ENCODE data around the gene CYP46A1.

Gene CYP46A1

DNA sequence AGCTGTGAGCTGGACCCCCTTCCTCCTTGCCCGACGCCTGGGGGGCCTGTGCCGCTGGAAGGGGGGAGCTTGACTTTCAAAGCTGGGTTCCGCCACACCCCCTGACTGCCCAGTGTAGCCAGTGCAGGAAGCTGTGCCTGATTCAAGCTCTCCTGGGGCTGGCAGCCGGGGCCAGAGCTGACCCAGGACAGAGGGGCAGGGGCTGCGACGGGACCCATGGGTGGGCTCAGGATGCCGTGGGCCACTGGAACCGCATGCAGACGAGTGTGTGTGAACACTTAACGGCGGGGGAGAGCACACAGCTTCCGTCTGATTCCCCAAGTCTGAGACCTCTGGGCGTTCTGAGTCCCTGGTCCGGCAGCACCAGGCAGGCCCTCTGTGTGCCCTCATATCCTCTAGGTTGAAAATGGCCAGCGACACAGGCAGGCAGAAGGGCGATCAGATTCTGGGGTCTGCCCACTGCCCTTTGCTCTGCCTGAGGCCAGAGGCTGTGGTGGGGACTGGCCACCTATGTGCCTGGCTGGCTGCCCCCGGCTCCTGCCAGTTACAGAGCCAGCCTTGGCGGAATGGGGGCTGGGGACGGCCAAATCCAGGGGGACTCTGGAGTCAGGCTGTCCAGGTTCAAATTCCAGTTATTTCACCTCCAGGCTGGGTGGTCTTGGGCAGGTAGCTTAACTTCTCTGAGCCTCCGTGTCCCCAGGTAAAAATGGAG is 54.0 kb downstream of the CYP46A1 start:
- in situ Hi-C loops (cut with HindIII; ENCODE audit: low sequenced_read_pairs), result no loop called here

DNA sequence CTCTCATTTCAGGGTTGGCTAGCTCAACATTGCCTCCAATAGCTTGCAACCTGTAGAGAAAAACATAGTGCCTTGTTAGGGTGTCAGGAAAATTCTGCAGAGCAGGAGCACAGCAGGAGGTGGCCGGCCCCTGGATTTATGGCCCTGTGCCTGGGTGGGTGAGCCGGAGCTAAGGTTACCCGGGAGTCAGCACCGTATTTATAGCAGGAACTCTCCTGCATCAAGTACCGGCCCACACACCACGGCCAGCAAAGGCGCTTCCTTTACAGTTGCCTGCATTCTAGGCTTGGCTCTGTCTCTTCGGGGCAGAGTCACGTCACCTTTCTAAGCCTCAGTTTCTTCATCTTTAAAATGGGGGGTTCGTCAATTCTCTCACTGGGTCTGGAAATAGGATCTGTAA is 56.3 kb downstream of the CYP46A1 start:
- in situ Hi-C loops (cut with HindIII; ENCODE audit: low sequenced_read_pairs), result no loop called here

DNA sequence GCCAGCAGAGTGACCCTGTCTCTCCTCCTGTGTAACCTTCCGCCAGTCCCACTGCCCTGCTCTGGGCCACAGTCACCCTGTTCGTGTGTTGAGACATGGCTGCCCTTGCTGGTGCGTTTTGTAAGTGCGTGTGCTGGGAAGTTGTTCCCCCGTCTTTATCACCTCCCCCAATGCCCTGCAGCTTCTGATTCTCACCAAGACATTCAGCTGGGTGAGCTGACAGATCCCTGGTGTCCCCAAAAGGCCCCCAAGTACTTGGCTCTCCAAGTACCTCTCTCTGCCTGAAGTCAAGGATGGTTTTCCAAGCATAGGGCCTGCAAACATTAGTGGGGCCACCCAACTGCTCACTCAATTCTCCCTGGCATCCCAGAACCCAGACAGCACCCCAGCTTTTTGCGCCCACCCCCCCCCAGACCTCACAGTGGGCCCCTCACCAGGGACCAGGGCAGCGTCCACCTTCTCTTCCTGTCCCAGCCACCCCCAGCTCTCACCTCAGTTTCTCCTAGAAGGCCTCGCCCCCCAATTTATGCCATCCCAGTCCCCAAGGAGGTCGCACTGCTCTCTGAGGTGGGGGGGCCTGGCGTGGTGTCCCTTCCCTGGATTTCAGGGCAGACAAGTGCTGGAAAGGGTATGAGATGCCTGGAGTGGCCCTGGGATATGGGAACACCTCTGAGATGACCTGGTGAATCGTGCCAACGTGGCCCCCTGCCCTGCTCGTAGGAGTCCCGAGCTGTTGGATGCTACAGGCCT is 57.3 kb downstream of the CYP46A1 start:
- in situ Hi-C loops (cut with HindIII; ENCODE audit: low sequenced_read_pairs), result no loop called here

DNA sequence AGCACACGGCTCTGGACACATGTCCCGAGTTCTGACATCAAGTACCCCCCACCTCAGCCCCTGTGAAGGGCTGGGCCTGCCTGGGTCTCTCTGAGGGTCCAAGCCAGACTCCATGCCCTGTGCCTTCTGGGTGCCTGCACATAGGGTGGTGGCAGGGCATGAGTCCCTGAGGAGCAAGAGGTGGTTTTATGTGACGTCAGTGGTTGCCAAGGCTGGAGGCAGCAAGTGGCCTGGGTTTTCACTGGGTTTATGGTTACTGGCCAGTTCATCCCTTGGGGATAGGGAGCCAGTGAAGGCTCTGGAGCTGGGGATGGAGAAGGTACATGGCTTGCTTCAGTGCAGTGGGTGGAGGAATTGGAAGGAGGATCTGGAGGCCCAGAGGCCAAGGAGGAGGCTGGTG is 58.0 kb downstream of the CYP46A1 start:
- in situ Hi-C loops (cut with HindIII; ENCODE audit: low sequenced_read_pairs), result no loop called here

DNA sequence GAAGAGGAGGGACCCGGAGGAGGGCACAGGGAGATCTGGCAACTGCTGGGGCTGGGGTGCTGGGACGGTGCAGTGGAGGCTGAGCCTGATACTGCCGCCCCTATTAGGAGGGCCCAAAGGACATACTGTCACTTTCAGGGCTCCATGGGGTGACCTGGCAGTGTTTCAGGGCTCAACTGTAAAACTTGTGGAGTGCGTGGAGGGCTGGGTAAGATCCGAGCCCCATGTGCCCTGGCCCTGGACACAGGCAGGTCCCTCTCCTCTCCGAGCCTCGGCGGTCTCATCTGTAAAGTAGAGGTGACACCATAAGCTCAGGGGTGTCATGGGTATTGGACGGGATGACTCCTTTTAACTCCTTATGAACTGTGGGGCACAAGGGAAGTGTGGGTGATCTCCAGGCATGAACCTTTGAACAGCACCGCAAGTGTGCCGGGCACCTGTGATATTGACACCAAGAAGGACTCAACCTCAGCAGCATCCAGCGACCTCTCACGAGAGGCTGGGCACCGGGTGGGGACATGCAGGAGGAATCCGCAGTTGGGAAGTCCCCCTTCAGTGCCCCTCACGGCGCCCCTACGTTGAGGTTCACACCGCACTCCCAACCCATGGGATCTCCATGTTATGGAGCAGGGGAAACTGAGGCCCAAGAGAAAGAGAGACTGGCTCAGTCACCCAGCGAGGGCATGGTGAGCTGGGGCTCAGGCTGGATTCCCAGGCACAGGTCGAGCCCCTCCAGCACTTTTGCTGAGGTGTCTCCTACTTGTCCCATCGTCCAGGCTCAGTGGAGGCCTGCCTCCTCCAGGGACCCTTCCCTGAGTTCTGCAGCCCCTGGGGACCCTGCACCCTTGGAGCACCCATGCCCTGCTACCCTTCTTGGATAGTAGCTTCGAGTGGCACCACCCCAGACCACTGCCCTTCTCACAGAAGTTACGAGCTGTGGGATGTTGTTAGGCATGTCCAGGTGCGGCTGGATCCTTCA is 58.7 kb downstream of the CYP46A1 start:
- in situ Hi-C loops (cut with HindIII; ENCODE audit: low sequenced_read_pairs), result no loop called here

DNA sequence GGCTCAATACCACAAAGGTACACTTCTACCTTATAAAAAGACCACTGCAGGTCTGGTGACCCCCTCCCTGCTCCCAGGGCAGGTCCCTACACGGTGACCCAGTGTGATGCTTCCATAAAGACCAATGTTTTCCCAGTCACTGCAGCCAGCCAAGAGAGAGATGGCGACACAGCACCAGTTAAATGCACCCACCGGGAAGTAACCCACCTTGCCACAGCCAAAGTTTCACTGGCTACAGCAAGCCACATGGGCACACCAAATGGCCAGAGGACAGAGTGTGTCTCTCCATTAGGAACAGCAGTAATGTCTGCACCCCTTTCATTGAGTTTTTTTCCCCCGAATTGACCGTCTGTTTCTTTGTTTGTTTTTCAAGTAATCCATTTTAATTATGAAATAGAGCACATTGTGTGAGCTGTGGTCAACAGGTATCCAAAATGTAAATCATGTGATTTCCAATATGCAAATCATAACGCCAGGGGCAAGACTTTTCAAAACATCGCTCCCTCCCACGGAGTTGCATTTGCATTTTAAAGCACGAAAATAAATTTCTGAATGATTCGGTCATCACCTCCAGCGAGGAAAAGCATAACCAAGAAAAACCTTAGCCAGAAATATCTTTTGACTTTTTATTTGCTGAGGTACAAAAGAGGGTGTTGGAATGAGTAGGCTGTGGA is 60.2 kb downstream of the CYP46A1 start:
- in situ Hi-C loops (cut with HindIII; ENCODE audit: low sequenced_read_pairs), result no loop called here

DNA sequence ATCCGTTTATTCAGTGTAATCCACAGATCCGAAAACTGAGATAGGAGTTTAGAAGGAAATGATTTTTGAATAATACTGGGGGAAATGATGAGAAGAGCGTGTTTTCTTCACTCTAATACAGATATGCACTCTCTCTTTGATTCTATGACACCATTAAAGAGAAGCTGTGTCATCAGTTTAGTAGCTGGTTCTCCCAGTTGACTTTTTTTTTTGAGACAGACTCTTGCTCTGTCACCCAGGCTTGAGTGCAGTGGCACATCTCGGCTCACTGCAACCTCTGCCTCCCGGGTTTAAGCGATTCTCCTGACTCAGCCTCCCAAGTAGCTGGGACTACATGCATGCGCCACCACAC is 60.8 kb downstream of the CYP46A1 start:
- in situ Hi-C loops (cut with HindIII; ENCODE audit: low sequenced_read_pairs), result no loop called here

DNA sequence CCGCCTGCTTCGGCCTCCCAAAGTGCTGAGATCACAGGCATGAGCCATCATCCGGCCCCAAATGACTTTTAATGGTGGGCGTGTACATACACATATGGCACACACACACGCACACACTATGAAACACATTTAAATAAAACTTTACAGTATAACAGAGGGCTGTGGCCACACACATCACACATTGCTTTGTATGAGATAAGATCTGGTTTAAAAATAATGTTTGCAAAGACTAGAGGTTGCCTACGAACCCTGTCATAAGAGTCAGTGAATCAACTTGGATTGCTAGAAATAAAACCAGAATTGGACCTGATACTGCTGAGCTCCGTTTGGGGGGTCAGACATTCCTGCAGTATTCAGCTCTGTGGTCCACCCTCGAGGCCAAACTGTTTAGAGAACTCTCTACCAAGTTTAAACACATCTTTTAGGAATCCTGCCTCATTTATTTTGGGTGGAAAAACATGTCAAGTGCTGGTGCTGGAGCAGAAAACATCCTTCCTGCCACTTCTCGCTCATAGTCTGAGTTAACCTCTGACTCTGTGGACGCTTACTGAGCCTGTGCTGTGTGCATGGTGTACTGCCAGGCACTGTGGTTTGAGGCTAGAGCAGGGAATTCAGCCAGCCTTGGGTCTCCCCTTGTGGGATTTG is 61.3 kb downstream of the CYP46A1 start:
- in situ Hi-C loops (cut with HindIII; ENCODE audit: low sequenced_read_pairs), result no loop called here

DNA sequence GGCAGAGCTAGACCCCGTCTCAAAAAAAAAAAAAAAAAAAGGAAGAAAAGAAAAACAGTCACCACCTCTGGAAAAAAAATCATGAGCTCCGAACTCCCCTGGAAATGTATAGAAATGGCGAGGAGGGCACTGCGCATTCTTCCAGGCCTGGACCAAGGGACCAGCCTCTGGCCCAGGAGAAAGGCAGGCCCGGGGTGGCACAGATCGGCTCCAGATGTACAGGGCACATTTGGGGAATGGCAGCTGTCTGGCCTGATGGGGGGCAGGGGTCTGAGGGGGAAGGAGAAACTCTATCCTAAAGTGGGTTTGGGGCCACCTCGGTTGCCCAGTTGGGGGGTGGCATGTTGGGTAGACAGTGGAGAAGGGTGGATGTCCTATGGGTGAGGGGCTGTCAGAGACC is 63.1 kb downstream of the CYP46A1 start:
- in situ Hi-C loops (cut with HindIII; ENCODE audit: low sequenced_read_pairs), result no loop called here

DNA sequence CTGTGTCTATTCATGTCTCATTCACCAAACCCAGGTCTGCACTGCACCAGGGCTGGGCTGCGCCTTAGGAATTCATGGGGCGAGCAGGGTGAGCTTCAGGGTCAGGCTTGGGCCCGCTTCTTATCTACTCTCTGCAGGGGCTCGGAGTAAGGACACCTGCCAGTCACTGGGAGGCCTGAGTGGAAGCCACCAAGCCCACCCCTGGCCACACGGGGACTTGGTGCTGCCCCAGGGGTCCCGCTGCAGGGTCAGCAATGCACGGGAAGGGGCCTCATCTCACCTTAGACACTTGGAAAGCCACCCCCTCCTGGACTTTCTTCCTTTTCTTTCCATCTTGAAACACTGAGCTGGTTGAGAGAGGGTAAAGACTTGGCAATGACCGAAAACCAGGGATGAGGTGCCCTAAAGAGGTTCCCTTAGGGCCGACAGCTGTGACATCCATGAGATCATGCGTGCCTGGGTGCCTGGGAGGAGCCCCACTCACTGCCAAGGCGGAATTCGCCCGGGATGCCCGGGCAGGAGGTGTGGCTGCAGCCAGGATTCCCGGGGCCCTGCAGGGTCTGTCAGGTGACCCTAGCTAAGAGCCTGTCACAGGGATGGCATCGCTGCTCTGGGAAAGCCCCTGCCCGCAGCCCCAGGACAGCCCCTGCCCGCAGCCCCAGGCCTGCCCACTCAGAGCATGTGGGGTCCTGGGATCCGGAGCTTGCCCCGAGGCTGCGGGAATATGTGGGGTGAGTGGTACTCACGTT is 63.7 kb downstream of the CYP46A1 start:
- in situ Hi-C loops (cut with HindIII; ENCODE audit: low sequenced_read_pairs), result no loop called here

DNA sequence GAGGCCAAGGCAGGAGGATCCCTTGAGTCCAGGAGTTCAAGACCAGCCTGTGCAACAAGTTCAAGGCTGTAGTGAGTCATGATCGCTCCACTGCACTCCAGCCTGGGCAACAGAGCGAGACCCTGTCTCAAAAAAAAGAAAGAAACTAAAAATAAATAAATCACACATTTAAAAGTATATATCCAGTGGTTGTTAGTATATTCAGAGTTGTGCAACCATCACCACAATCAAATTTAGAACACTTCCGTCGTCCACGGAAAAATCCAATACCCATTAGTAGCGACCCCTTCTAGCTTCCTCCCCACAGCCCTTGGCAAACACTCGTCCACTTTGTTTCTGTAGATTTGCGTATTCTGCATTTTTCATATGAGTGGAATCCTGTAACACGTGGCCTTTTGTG is 64.4 kb downstream of the CYP46A1 start:
- in situ Hi-C loops (cut with HindIII; ENCODE audit: low sequenced_read_pairs), result no loop called here

DNA sequence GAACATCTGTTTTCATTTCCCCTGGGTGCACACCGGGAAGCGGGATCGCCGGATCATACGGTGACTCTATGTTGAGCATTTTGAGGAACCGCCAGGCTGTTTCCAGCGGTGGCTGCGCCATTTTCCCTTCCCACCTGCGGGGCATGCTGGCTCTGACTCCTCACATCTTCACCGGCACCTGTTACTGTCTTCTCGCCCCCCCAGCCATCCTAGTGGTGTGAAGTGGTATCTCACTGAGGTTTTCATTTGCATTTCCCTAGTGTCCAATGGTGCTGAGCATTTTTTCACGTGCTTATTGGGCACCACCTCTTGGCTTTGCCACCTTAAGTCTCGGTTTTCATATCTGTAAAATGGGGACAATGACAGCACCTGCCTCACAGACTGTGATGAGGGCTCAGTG is 65.0 kb downstream of the CYP46A1 start:
- in situ Hi-C loops (cut with HindIII; ENCODE audit: low sequenced_read_pairs), result no loop called here

DNA sequence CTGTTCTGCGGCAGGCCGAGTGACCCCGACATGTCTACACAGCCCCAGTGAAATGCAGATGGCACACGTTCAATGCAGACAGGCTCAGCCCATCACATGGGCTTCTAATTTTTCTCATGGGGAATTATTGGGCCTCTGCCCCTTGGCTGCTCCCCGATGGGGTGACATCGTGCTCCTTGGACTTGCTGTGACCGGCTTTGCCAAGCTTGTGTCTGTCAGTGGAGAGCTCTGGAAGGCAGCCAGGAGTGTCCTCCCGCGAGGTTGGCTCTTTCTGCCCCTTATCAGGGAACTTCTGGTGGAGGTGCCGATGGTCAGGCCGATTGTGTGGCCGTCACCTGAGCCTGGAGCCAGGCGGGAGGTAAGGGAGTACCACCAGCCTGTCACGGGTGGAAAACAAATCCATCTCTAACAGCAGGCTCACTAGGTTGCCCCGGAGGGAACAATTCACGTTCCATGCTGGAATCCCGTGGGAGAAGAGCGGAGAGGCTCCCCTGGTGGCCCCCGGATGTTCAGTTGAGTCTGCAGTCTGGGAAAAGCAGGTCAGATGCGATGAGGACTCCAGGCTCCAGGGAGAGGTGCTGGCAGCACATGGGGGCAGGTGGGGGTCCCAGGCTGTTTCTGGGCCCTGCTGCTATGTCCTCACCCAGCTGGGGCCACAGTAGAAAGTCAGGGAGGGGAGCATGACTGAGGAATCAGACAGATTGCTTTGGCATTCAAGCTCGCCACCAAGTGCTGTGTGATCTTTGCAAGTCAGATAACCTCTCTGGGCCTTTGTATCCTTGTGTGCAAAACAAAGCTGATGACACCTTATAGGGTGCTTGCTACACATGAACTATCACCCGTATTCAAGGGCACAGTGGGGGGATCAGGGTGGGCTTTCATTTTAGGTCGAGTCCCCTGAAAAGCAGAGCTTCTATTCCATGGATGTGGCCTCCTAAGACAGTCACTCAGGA is 65.9 kb downstream of the CYP46A1 start:
- in situ Hi-C loops (cut with HindIII; ENCODE audit: low sequenced_read_pairs), result no loop called here

DNA sequence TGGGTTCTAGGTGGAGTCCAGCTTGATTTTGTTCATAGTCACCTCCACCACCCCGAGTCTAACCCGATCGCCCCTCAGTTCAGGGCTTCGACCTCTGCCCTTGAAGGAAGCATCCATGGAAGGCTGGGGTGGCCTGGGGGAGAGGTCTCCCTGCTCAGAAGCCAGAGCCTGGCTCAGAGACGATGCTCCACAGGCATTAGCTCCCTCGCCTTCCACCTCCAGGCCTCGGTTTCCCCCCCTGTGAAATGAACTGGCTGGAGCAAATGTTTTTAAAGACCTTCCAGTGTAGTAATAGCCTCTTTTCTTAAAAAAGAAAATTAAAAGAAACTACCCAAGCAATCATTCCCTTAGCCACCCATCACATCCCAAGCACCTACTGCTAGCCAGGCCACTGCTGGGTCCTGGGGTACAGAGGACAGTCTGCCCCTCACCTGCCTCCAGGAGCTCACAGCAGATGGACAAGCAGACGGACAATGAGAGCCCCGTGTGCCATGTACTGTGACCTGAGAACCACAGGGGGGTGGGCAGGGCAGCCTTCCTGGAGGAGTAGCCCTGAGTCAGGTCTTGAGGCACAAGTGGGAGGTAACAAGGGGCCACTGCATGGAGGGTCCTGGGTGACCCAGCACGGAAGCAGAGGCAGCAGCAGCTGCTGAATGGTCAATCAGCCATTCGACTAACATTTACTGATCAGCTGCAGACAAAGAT is 66.8 kb downstream of the CYP46A1 start:
- in situ Hi-C loops (cut with HindIII; ENCODE audit: low sequenced_read_pairs), result no loop called here

DNA sequence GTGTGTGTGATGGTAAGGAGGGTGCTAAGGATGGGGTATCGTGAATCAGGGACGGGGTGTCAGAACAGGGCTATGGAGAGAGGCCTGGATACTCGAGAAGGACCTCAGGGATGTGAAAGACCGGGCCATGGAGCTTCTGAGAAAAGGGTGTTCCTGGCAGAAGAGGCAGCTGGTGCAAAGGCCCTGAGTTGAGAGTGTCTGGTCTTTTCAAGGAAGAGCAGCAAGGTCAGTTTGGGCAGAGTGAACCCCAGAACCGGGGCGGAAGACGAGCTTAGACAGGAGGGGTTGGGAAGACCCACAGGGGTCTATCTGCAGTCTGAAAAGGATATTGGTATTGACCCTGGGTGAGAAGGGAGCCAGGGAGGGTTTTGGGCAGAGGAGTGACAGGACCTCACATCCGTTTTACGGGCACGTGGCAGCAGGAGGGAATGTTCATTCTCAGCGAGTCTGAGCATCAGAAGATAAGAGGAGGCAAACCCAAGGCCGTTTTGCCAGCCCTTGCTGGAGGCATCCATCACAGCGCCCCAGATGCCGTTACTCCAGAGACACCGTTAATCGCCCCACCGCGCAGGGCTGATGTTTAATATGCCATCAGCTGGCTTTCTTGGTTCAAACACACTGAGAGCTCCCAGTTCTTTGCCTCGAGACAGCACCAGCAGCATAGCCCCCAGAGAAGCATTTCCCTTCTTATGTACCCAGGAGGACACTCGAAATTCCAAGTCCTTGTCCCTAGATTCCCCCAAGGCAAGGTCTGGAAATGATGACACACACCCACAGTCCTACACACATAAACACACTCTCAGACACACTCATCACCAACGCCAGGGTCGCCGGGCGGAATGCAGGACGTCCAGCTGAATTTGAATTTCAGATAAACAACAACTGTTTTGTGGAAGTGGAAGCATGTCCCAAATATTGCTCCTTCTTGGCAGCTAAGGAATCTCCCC is 67.7 kb downstream of the CYP46A1 start:
- in situ Hi-C loops (cut with HindIII; ENCODE audit: low sequenced_read_pairs), result no loop called here

DNA sequence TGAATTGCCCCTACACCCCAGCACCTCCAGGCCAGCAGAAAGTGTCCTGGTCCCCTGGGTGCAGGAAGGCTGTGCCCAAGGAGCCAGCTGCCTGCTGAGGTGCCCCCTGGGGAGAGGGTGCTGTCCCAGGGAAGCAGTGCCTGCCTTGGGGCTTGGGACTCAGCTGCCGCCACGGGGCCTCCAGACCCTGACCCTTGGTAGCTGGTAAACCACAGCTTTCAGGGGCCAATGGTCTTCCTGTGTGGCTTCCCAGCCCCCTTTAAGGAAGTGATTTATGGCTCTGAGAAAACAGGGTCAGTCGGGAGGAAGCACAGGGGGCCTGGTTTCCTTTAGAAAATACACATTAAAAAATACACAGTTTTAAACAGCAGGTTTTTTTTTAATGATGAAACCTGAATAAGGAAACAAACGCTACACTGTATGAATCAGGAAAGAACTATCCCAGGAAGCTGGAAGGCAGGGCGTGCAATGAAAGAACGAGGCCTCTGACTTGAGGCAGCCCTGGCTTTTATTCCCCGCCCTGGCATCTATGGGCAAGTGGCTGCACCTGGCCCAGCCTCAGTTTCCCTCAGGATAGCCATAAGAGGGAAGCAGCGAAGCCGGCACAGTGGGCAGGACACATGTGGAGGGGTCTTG is 68.5 kb downstream of the CYP46A1 start:
- in situ Hi-C loops (cut with HindIII; ENCODE audit: low sequenced_read_pairs), result no loop called here

All from endothelial cell of hepatic sinusoid (primary cell).